HL-60 (cell line): ENCODE measurements around the gene SLC35A4.

Source experiments
- CTCF ChIP-seq: IDR thresholded peaks from one replicate; pipeline ENCODE4 v1.5.1; 2011; ENCODE audit warnings: low read length, control low read depth, inconsistent platforms; ENCODE audit not compliant: insufficient read depth
- GABPA ChIP-seq: IDR thresholded peaks from 2 replicates; pipeline ENCODE4 v1.6.1; 2012; ENCODE audit warnings: low read depth
- POLR2AphosphoS5 ChIP-seq: IDR thresholded peaks from 2 replicates; pipeline ENCODE4 v1.6.1; 2012; ENCODE audit warnings: low read depth

GRCh38 chr5:140550147-140551079, 14.2 kb upstream of the SLC35A4 start:
- TF ChIP-seq POLR2AphosphoS5: no peak; the same call in none of the 2 replicates
- no peak for TF ChIP-seq GABPA
- TF ChIP-seq CTCF: no peak
